Tibial nerve (tissue), 4 donors: ENCODE results near the gene LLGL1.

Experiments used
- EP300 ChIP-seq, 2 donors: sonication (generic); formaldehyde crosslinking; IDR thresholded peaks; one replicate each; pipeline ENCODE4 v1.6.1; 2017; ENCODE audit warnings: antibody characterized with exemption in 2 of 2, mild to moderate bottlenecking in 1 of 2
- POLR2A ChIP-seq, 2 donors: fragments of 450-650 bp; IDR thresholded peaks; one replicate each; pipeline ENCODE4 v1.6.1; 2017; ENCODE audit warnings: antibody characterized with exemption in 2 of 2, mild to moderate bottlenecking in 2 of 2, moderate library complexity in 2 of 2
- TF ChIP-seq, protein P1 (sequence below), 5 experiments: fragments of 200-600 bp in 3 of 5; fragments of 450-650 bp in 2 of 5; sonication (generic) in 3 of 5; IDR thresholded peaks; one replicate each; pipeline ENCODE4 v1.5.1; 2016 to 2019; ENCODE audit warnings: antibody characterized with exemption in 5 of 5, mild to moderate bottlenecking in 3 of 5, moderate library complexity in 2 of 5

DNA sequence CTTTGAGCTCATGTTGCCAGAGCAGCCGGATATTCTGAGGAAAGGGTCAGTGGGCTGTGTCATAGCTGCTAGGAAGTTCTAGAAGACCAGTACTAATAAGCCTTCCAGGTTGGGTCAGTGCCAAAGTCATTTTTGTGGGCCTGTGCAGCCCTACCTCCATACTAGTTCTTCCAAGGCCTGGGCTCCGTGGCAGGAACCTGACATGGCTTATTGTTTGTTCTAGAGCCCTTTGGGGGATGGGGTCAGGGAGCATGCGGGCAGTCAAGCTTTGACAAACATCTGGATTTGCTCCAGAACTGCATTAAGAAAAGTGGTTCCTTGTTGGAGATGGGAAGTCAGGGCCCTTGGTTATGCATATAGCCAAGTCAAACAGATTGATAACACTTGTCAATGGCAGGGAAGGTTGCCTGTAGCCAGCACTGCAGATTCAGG, 34.2 kb upstream of the LLGL1 start:
- TF ChIP-seq, protein P1, sequence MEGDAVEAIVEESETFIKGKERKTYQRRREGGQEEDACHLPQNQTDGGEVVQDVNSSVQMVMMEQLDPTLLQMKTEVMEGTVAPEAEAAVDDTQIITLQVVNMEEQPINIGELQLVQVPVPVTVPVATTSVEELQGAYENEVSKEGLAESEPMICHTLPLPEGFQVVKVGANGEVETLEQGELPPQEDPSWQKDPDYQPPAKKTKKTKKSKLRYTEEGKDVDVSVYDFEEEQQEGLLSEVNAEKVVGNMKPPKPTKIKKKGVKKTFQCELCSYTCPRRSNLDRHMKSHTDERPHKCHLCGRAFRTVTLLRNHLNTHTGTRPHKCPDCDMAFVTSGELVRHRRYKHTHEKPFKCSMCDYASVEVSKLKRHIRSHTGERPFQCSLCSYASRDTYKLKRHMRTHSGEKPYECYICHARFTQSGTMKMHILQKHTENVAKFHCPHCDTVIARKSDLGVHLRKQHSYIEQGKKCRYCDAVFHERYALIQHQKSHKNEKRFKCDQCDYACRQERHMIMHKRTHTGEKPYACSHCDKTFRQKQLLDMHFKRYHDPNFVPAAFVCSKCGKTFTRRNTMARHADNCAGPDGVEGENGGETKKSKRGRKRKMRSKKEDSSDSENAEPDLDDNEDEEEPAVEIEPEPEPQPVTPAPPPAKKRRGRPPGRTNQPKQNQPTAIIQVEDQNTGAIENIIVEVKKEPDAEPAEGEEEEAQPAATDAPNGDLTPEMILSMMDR (IDR thresholded peaks at IDR 0.05), result no peak
- TF ChIP-seq POLR2A (IDR thresholded peaks at IDR 0.05), result no peak
- no peak for TF ChIP-seq EP300 (IDR thresholded peaks at IDR 0.05)
